ENCODE data around the gene NPTN.
"Not testable (repeated sequence)": the region's sequence is repeated elsewhere in the genome, so short reads cannot be mapped to it uniquely, and the experiment has no call there.

NPTN gene

DNA sequence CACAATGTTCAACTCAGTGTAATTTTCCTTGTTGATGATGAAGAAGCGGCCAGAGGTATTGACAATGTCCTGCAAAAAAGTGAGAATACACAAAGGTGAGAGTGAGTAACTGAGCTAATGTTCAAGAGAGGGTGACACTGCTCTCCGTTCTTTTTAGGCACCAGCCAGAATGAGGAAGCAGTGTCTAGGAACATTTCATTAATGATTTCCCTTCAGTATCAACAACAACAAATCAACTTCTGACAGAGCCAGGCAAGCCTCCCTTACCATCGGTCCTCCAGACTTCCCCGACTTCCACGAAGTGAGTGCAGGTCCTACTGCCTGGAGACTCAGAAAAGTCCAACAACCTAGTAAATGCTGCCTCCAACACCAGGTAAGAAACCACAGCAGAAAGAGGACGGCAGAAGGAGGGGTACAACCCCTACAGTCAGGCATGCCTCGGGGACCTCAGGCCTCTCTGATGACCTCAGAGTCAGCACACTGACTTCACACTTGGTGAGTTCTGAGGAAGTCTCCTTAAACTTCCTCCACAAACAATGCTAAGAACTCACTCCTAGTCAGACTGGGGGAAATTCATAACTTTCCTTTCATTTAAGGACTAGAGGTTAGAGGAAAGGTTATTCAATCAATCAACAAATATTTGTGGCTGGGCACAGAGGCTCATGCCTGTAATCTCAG is 62.7 kb downstream of the NPTN start:
- no peak for DNase-seq

- no peak for DNase-seq
These were observed 63.8 kb downstream of the NPTN start for GRCh38 chr15:73569361-73569760.

- DNase-seq, result no peak
These were observed 64.5 kb downstream of the NPTN start for GRCh38 chr15:73568564-73569280.

DNA sequence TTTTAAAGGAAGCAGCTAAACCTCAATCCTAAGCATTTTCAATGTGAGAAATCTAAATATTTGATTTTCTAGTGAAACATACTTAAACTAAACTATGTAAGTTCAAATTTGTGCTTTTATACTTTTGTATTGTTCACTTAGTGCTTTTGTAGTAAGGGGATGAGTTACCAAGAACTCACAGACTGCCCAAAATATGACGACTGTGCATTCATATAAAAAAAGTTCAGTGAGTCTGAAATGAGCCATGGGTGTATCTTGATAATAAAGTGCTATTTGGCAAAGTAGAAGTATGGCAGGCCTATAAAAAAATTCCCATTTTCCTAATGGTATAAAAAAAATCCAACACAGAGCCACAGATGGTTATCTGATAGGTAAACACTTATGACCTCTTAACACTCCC is 66.2 kb downstream of the NPTN start:
- no peak for DNase-seq

DNA sequence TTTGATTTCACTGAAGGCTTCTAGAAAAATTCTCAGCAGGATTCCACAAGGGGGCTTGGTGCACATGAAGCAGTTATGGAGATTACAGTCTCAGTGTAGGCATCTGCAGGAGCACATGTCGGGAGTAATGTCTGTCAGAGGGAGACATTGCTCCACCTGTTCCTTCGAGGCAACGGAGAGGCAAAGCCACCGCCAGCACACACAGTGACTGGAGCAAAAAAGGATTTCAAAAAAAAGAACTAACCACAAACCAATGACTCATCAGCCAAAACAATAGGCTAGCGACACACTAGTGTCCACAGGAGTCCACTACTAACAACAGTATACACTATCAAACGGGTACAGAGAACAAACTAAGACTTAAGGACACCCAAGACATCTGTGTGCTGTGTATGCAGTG is 68.9 kb downstream of the NPTN start:
- DNase-seq, result no peak

GRCh38 chr15:73560501-73561117 is 72.6 kb downstream of the NPTN start:
- DNase-seq, result no peak

- no peak for DNase-seq
These were observed 74.7 kb downstream of the NPTN start for GRCh38 chr15:73558529-73558928.

DNA sequence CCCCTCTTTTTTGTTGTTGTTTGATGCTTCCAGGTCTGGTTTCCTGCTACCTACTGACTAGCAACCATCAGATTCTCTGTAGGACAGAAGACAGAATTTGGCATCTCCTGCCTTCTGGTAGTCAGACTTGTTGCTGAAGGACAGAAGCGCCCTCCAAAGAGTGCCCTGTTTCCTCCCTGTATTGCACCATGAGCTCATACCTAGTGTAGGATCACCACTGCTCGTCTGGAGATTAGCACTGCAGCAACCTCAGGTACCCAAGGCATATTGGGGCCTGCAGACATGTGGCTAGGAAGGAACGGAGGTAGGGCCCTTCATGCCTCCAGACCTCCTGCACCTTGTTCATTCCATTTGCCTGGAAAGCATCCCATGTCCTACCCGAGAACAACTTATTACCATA is 78.1 kb downstream of the NPTN start:
- no peak for DNase-seq

- DNase-seq, result no peak
These were observed 83.0 kb downstream of the NPTN start for GRCh38 chr15:73550190-73550589.

- DNase-seq, result not testable (repeated sequence)
These were observed 84.3 kb downstream of the NPTN start for GRCh38 chr15:73548925-73549324.

GRCh38 chr15:73541479-73541878 is 91.7 kb downstream of the NPTN start:
- DNase-seq, result no peak

DNA sequence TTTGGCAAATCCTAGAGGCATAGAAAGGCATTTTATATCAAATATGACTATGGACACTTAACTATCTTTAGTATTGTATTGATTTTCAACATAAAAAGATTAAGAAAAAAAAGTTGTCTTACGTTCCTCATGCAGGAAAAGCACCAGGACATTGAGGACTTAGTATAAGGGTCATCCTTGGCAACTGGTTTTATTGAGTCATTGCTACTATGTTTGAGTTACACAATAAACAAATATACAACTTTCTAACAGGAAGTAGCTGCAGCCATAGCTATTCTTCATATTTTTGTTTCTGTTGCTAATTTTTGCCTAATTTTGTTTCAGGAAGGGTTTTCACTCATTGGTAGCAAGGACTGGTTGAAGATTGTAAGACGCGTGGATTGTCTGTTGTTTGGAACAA is 93.0 kb downstream of the NPTN start:
- DNase-seq, result no peak

- DNase-seq, result no peak
These were observed 93.7 kb downstream of the NPTN start for GRCh38 chr15:73539212-73540128.

DNA sequence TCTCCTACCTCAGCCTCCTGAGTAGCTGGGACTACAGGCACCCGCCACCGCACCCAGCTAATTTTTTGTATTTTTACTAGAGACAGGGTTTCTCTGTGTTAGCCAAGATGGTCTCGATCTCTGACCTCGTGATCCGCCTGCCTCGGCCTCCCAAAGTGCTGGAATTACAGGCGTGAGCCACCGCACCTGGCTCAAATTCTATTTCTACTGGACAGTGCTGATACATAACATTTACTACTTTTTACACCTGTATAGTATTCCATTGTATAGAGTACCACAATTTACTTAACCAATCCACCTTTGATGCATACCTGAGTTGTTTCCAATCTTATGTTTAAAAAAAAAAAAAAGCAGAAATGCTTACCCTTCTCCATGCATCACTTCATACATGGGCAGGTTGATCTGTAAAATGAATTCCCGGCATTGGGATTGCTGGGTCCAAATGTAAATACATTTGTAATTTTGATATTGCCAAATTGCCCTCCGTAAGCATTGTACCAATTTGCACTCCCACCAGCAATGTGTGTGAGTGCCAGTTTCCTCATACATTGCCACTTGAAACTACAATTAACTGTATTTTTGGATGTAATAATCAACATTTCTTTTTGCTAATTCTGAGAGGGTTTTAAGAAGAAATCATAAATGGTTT is 94.5 kb downstream of the NPTN start:
- DNase-seq, result no peak

- DNase-seq, result no peak
These were observed 95.1 kb downstream of the NPTN start for GRCh38 chr15:73538123-73538522.

- DNase-seq, result no peak
These were observed 102.5 kb downstream of the NPTN start for GRCh38 chr15:73530649-73531048.

GRCh38 chr15:73527598-73527997 is 105.6 kb downstream of the NPTN start:
- no peak for DNase-seq

- no peak for DNase-seq
These were observed 108.3 kb downstream of the NPTN start for GRCh38 chr15:73524919-73525318.

- no peak for DNase-seq
These were observed 111.2 kb downstream of the NPTN start for GRCh38 chr15:73522011-73522410.

GRCh38 chr15:73518876-73519733 is 114.1 kb downstream of the NPTN start:
- DNase-seq, result no peak

- no peak for DNase-seq
These were observed 114.9 kb downstream of the NPTN start for GRCh38 chr15:73518180-73518862.

Data from KG1 (cell line).